Keratinocyte (primary cell): ENCODE results near the gene MTCP1. TPM values are rescaled to one million over a fixed set of nuclear protein-coding genes. Genes with fewer than 3 reads are reported as not detected.

Experiments
- DNase-seq: peaks from one replicate; pipeline ENCODE4 v3.0.0-alpha.2; 2011; ENCODE audit warnings: low read depth, missing footprints, low spot score
- FAIRE-seq: peaks from 2 replicates; lab custom pipeline; 2011; peaks lifted over from hg19 to GRCh38; lab: Jason Lieb, UNC
- H2AFZ ChIP-seq: 2 replicates; pipeline ENCODE4 v1.6.0; 2012; ENCODE audit warnings: low read length, control low read depth, inconsistent platforms; ENCODE audit not compliant: control insufficient read depth
- H3K27ac ChIP-seq: 2 replicates; pipeline ENCODE4 v1.5.1; 2011; ENCODE audit warnings: low read length; ENCODE audit not compliant: control insufficient read depth, insufficient read depth
- H3K27me3 ChIP-seq: 3 replicates; pipeline ENCODE4 v1.6.0; 2011; ENCODE audit warnings: low read length; ENCODE audit not compliant: control insufficient read depth, insufficient read depth; ENCODE audit errors: extremely low read depth
- H3K36me3 ChIP-seq, 2 experiments: 2 replicates in 1 of 2; 3 replicates in 1 of 2; pipeline ENCODE4 v1.5.1; 2011; ENCODE audit warnings: low read length in 2 of 2, mild to moderate bottlenecking in 1 of 2; ENCODE audit not compliant: control insufficient read depth in 2 of 2, insufficient read depth in 2 of 2; ENCODE audit errors: extremely low read depth in 1 of 2
- H3K4me1 ChIP-seq: 3 replicates; pipeline ENCODE4 v1.5.1; 2011; ENCODE audit warnings: low read length; ENCODE audit not compliant: control insufficient read depth, insufficient read depth; ENCODE audit errors: extremely low read depth
- H3K4me2 ChIP-seq: 3 replicates; pipeline ENCODE4 v1.6.0; 2011; ENCODE audit warnings: low read depth, low read length; ENCODE audit not compliant: control insufficient read depth, insufficient read depth; ENCODE audit errors: extremely low read depth
- H3K4me3 ChIP-seq, 3 experiments: fragments of 200-600 bp in 1 of 3; sonication (generic) in 1 of 3; 2 replicates in 2 of 3; 3 replicates in 1 of 3; pipeline ENCODE4 v1.5.1; 2011 to 2016; ENCODE audit warnings: low read length in 3 of 3, mild to moderate bottlenecking in 3 of 3, control low read depth in 2 of 3, inconsistent platforms in 1 of 3, low read depth in 1 of 3, mixed read lengths in 1 of 3, mixed run types in 1 of 3, moderate library complexity in 1 of 3; ENCODE audit not compliant: control insufficient read depth in 2 of 3, insufficient read depth in 2 of 3; ENCODE audit errors: extremely low read depth in 1 of 3
- H3K79me2 ChIP-seq: 2 replicates; pipeline ENCODE4 v1.6.0; 2012; ENCODE audit warnings: low read length; ENCODE audit not compliant: control insufficient read depth, insufficient read depth
- H3K9ac ChIP-seq: 3 replicates; pipeline ENCODE4 v1.6.0; 2011; ENCODE audit warnings: low read length; ENCODE audit not compliant: control insufficient read depth, insufficient read depth; ENCODE audit errors: extremely low read depth
- H3K9me1 ChIP-seq: 3 replicates; pipeline ENCODE4 v1.6.0; 2011; ENCODE audit warnings: low read length; ENCODE audit not compliant: control insufficient read depth, insufficient read depth; ENCODE audit errors: extremely low read depth
- H3K9me3 ChIP-seq: 2 replicates; pipeline ENCODE4 v1.5.1; 2012; ENCODE audit warnings: low read depth, low read length; ENCODE audit not compliant: control insufficient read depth
- H4K20me1 ChIP-seq: 3 replicates; pipeline ENCODE4 v1.6.0; 2011; ENCODE audit warnings: low read length; ENCODE audit not compliant: control insufficient read depth, insufficient read depth; ENCODE audit errors: extremely low read depth
- EZH2 ChIP-seq: IDR thresholded peaks from one replicate; pipeline ENCODE4 v1.6.1; 2012; ENCODE audit warnings: inconsistent platforms, mild to moderate bottlenecking, low read length, moderate library complexity
- dilution Hi-C: fragments of 300-500 bp; cut with MboI; formaldehyde crosslinking; loops from one replicate; pipeline ENCODE4 v1.7.0; 2020; ENCODE audit warnings: low sequenced_read_pairs; ENCODE audit not compliant: extremely low pct_ligation_motif_present
- polyA plus RNA-seq, 5 experiments: library from polyadenylated mRNA; depleted of rRNA in 3 of 5; stranded (reverse) in 3 of 5; stranded (forward) in 1 of 5; unstranded in 1 of 5; fragments of >200 nt; gene quantifications; 1 replicate in 1 of 5; 2 replicates in 3 of 5; 3 replicates in 1 of 5; pipeline versions ENCODE4 v1.2.1 to v1.2.3, GENCODE V29; 2011 to 2012; ENCODE audit warnings: missing spikeins in 2 of 5, low read depth in 1 of 5, low replicate concordance in 1 of 5
- TF ChIP-seq, protein P1 (sequence below), 3 experiments: IDR thresholded peaks in 1 of 3; conservative IDR thresholded peaks in 1 of 3; optimal IDR thresholded peaks in 1 of 3; 2 replicates in 2 of 3; 3 replicates in 1 of 3; pipeline versions ENCODE3 to v1.5.1; 2011; ENCODE audit warnings: low read length in 3 of 3, mild to moderate bottlenecking in 3 of 3, moderate library complexity in 2 of 3, control low read depth in 1 of 3, inconsistent platforms in 1 of 3; ENCODE audit not compliant: insufficient read depth in 2 of 3; ENCODE audit errors: extremely low read depth in 1 of 3

The MTCP1 gene
- polyA plus RNA-seq, 1 donor (not counting 4 experiments of a cell fraction or from before 2014, with no cell fraction given): 20.2 TPM

DNA sequence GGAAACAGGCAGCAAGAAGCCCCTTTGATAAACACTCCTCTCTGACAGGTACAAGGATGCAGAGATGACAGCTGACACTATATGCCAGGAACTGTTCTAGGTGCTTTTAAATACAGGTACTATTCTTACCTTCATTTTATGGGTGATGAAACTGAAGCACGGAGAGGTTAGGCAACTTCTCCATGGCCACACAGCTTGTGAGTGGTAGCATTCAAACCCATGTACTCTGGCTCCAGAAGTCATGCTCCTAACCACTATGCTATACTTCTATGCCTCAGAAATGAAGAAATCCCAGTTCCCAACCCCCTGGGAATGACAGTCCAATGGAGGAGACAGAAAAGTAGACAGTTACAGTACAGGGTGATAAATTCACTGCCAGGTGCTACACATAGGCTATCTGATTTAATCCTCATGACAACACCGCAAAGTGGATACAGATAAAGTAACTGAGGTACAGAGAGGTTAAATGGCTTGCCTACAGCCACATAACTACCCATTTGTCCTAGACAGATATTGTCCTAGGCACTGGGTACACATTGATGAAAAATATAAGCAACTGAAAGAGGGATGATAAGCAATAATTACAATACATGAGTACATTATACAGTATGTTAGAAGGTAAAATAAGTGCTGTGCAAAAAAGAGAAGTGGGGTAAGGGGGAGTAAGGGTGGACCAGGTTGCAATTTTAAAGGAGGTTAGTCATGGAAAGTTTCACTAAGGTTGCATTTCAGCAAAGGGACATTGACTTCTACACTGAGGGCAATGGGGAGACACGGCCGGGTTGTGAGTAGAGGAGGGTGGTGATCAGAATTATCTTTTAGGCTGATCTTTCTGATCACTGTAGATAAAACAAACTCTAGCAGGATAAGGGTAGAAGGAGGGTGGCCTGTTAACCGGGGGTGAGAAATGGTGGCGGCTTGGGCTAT, 46.8 kb downstream of the MTCP1 start:
- Histone ChIP-seq H3K4me1 (peaks cover 5% of the 10 kb centered on the region), H3K9me3 (no peaks in the 10 kb centered on the region), H2AFZ (no peak overlapping the region), H3K36me3 (no peaks in the 10 kb centered on the region), H3K4me3 (no peak overlapping the region), H3K4me2 (no peak overlapping the region), H3K27me3 (no peaks in the 10 kb centered on the region), H3K27ac (no peak overlapping the region), H3K9me1 (no peaks in the 10 kb centered on the region), H3K9ac (no peak overlapping the region), H4K20me1 (no peaks in the 10 kb centered on the region), H3K79me2 (peaks cover 7% of the 10 kb centered on the region)
- dilution Hi-C loops: no loop called here
- FAIRE-seq (no peak), DNase-seq (no peak)
- no peak for TF ChIP-seq EZH2

DNA sequence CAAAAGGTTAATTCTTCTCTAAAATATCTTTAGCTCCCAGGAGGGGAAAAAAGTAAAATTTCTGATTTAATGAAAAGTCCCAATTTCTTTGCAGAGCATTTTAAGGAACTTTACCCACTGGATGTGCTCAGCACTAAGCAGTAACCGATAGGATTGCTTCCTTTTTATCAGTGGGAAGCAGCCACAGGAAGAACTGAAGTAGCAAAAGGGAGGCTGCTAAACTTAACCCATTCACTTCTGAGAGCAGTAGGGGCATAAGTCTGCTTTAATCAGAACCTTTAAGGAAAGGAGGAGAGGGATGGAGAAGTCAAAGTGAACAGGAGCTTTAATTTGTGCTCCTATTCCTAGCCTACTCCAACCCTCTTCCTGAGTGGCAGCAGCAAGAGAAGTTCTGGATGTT, 48.4 kb downstream of the MTCP1 start, which contains the start of gene F8:
TSS of gene F8 (minus strand) at position 139 of the 400 bp plus-strand sequence. CDS start 171 bp downstream, outside the sequence.
- Histone ChIP-seq H3K36me3 (no peaks in the 10 kb centered on the region), H2AFZ (no peak within 1 kb of the TSS), H3K27ac (no peak within 1 kb of the TSS), H3K9me3 (no peaks in the 10 kb centered on the region), H3K4me3 (no peak within 1 kb of the TSS), H3K9ac (no peak within 1 kb of the TSS), H3K9me1 (no peaks in the 10 kb centered on the region), H3K27me3 (no peaks in the 10 kb centered on the region), H3K4me2 (no peak within 1 kb of the TSS), H4K20me1 (no peaks in the 10 kb centered on the region), H3K79me2 (no peaks in the 10 kb centered on the region), H3K4me1 (no peaks in the 10 kb centered on the region)
- DNase-seq (no peak), FAIRE-seq (no peak)
- TF ChIP-seq EZH2: no peak
- TF ChIP-seq, protein P1, sequence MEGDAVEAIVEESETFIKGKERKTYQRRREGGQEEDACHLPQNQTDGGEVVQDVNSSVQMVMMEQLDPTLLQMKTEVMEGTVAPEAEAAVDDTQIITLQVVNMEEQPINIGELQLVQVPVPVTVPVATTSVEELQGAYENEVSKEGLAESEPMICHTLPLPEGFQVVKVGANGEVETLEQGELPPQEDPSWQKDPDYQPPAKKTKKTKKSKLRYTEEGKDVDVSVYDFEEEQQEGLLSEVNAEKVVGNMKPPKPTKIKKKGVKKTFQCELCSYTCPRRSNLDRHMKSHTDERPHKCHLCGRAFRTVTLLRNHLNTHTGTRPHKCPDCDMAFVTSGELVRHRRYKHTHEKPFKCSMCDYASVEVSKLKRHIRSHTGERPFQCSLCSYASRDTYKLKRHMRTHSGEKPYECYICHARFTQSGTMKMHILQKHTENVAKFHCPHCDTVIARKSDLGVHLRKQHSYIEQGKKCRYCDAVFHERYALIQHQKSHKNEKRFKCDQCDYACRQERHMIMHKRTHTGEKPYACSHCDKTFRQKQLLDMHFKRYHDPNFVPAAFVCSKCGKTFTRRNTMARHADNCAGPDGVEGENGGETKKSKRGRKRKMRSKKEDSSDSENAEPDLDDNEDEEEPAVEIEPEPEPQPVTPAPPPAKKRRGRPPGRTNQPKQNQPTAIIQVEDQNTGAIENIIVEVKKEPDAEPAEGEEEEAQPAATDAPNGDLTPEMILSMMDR (optimal IDR thresholded peaks at IDR 0.05 in 1 of 3, IDR thresholded peaks at IDR 0.05 in 1 of 3, conservative IDR thresholded peaks at IDR 0.05 in 1 of 3; ENCODE audit: extremely low read depth in 1 of 3, insufficient read depth in 2 of 3, low read length in 3 of 3): no peak
- dilution Hi-C loops: no loop called here
